ENCODE measurements around the gene DISC1.

- TF ChIP-seq, protein P1, sequence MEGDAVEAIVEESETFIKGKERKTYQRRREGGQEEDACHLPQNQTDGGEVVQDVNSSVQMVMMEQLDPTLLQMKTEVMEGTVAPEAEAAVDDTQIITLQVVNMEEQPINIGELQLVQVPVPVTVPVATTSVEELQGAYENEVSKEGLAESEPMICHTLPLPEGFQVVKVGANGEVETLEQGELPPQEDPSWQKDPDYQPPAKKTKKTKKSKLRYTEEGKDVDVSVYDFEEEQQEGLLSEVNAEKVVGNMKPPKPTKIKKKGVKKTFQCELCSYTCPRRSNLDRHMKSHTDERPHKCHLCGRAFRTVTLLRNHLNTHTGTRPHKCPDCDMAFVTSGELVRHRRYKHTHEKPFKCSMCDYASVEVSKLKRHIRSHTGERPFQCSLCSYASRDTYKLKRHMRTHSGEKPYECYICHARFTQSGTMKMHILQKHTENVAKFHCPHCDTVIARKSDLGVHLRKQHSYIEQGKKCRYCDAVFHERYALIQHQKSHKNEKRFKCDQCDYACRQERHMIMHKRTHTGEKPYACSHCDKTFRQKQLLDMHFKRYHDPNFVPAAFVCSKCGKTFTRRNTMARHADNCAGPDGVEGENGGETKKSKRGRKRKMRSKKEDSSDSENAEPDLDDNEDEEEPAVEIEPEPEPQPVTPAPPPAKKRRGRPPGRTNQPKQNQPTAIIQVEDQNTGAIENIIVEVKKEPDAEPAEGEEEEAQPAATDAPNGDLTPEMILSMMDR (CRISPR knock-in tag; IDR thresholded peaks at IDR 0.05) = no peak
- TF ChIP-seq GTF3A (CRISPR knock-in tag; conservative IDR thresholded peaks at IDR 0.05) (no peak), CHD2 (IDR thresholded peaks at IDR 0.05; ENCODE audit: low read depth, low read length) (no peak), ZNF232 (CRISPR knock-in tag; IDR thresholded peaks at IDR 0.05; ENCODE audit: borderline replicate concordance) (no peak), PTBP1 (IDR thresholded peaks at IDR 0.05; ENCODE audit: low read depth, low read length, poor library complexity, severe bottlenecking) (no peak), ZFAT (CRISPR knock-in tag; conservative IDR thresholded peaks at IDR 0.05) (no peak)
- TF ChIP-seq, protein P2, sequence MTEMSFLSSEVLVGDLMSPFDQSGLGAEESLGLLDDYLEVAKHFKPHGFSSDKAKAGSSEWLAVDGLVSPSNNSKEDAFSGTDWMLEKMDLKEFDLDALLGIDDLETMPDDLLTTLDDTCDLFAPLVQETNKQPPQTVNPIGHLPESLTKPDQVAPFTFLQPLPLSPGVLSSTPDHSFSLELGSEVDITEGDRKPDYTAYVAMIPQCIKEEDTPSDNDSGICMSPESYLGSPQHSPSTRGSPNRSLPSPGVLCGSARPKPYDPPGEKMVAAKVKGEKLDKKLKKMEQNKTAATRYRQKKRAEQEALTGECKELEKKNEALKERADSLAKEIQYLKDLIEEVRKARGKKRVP (CRISPR knock-in tag; IDR thresholded peaks at IDR 0.05) = no peak
Measured at GRCh38 chr1:231613419-231614349, 12.9 kb upstream of the DISC1 start.
